Neuronal stem cell (in vitro differentiated cells): ENCODE results near the gene LEO1.

ENCODE experiments used
- DNase-seq: peaks from one replicate; pipeline ENCODE4 v3.0.0-alpha.2; 2013; ENCODE audit warnings: low spot score
- H2AFZ ChIP-seq: one replicate; pipeline ENCODE4 v1.6.1; 2013; ENCODE audit warnings: mild to moderate bottlenecking, low read length, inconsistent platforms
- H2AK5ac ChIP-seq: 2 replicates; pipeline ENCODE4 v1.6.1; 2013; ENCODE audit warnings: low read depth, mild to moderate bottlenecking, inconsistent platforms, low read length, moderate library complexity, mixed read lengths
- H2BK120ac ChIP-seq: 2 replicates; pipeline ENCODE4 v1.6.1; 2013; ENCODE audit warnings: low read depth, mild to moderate bottlenecking, inconsistent platforms, low read length, moderate library complexity, mixed read lengths
- H2BK12ac ChIP-seq: one replicate; pipeline ENCODE4 v1.6.1; 2013; ENCODE audit warnings: low read length, inconsistent platforms
- H2BK15ac ChIP-seq: 2 replicates; pipeline ENCODE4 v1.6.1; 2013; ENCODE audit warnings: mild to moderate bottlenecking, low read length, inconsistent platforms, mixed read lengths
- H2BK5ac ChIP-seq: one replicate; pipeline ENCODE4 v1.6.1; 2013; ENCODE audit warnings: inconsistent platforms, mild to moderate bottlenecking, low read length, moderate library complexity
- H3K14ac ChIP-seq: one replicate; pipeline ENCODE4 v1.6.1; 2013; ENCODE audit warnings: low read length, inconsistent platforms
- H3K18ac ChIP-seq: 2 replicates; pipeline ENCODE4 v1.6.1; 2013; ENCODE audit warnings: low read length, inconsistent platforms
- H3K23ac ChIP-seq: 2 replicates; pipeline ENCODE4 v1.6.1; 2013; ENCODE audit warnings: low read depth, mild to moderate bottlenecking, mixed read lengths, low read length, inconsistent platforms; ENCODE audit not compliant: poor library complexity
- H3K27ac ChIP-seq: replicated peaks from 3 replicates; pipeline ENCODE4 v1.5.1; 2013; ENCODE audit warnings: low read length, inconsistent platforms
- H3K27me3 ChIP-seq, 3 experiments: 2 replicates each; pipeline ENCODE4 v1.6.1; 2013; ENCODE audit warnings: low read length in 3 of 3, mild to moderate bottlenecking in 2 of 3, inconsistent platforms in 1 of 3, low read depth in 1 of 3, mixed read lengths in 1 of 3, moderate library complexity in 1 of 3; ENCODE audit not compliant: control insufficient read depth in 3 of 3, insufficient read depth in 3 of 3
- H3K36me3 ChIP-seq, 2 donors: replicated peaks in 1 of 2; 2 replicates each; pipeline ENCODE4 v1.6.1; 2013; ENCODE audit warnings: low read length in 2 of 2; ENCODE audit not compliant: control insufficient read depth in 2 of 2, insufficient read depth in 2 of 2
- H3K4ac ChIP-seq: 2 replicates; pipeline ENCODE4 v1.6.1; 2013; ENCODE audit warnings: inconsistent platforms, mild to moderate bottlenecking, low read length, moderate library complexity
- H3K4me1 ChIP-seq, 2 donors: 1 replicate in 1 of 2; 2 replicates in 1 of 2; pipeline ENCODE4 v1.6.1; 2013; ENCODE audit warnings: low read length in 2 of 2, low read depth in 1 of 2; ENCODE audit not compliant: control insufficient read depth in 2 of 2, insufficient read depth in 1 of 2
- H3K4me2 ChIP-seq: one replicate; pipeline ENCODE4 v1.6.1; 2013; ENCODE audit warnings: mild to moderate bottlenecking, low read length, inconsistent platforms; ENCODE audit not compliant: insufficient read depth, poor library complexity, severe bottlenecking
- H3K4me3 ChIP-seq, 2 donors: 2 replicates each; pipeline ENCODE4 v1.5.1; 2013; ENCODE audit warnings: low read length in 2 of 2, mild to moderate bottlenecking in 2 of 2, inconsistent platforms in 1 of 2, moderate library complexity in 1 of 2
- H3K79me1 ChIP-seq: one replicate; pipeline ENCODE4 v1.6.1; 2013; ENCODE audit warnings: low read depth, mild to moderate bottlenecking, inconsistent platforms, low read length, moderate library complexity
- H3K9ac ChIP-seq: one replicate; pipeline ENCODE4 v1.6.1; 2013; ENCODE audit warnings: mild to moderate bottlenecking, low read depth, low read length, inconsistent platforms; ENCODE audit not compliant: poor library complexity
- H3K9me3 ChIP-seq, 2 donors: replicated peaks in 1 of 2; 2 replicates each; pipeline versions ENCODE3 to v1.6.1; 2013; ENCODE audit warnings: low read length in 2 of 2, mild to moderate bottlenecking in 2 of 2, inconsistent platforms in 1 of 2, low read depth in 1 of 2, mixed read lengths in 1 of 2, moderate library complexity in 1 of 2; ENCODE audit not compliant: control insufficient read depth in 2 of 2, insufficient read depth in 1 of 2
- H4K8ac ChIP-seq: one replicate; pipeline ENCODE4 v1.6.1; 2013; ENCODE audit warnings: low read depth, mild to moderate bottlenecking, inconsistent platforms, low read length, moderate library complexity
- H4K91ac ChIP-seq: one replicate; pipeline ENCODE4 v1.6.1; 2013; ENCODE audit warnings: low read length, low read depth, mild to moderate bottlenecking, inconsistent platforms; ENCODE audit not compliant: poor library complexity
- WGBS, 2 donors: extraction: QIAGEN DNeasy Blood & Tissue Kit; methylation state at CpG; one replicate each; pipeline ENCODE4 v1.1.7; 2013; ENCODE audit warnings: missing lambda C conversion rate in 2 of 2, mixed read lengths in 1 of 2; ENCODE audit not compliant: insufficient read length in 2 of 2, insufficient replicate concordance in 1 of 2; ENCODE audit errors: extremely low coverage in 2 of 2; 5-methylcytosine and 5-hydroxymethylcytosine counted together

The LEO1 gene

DNA sequence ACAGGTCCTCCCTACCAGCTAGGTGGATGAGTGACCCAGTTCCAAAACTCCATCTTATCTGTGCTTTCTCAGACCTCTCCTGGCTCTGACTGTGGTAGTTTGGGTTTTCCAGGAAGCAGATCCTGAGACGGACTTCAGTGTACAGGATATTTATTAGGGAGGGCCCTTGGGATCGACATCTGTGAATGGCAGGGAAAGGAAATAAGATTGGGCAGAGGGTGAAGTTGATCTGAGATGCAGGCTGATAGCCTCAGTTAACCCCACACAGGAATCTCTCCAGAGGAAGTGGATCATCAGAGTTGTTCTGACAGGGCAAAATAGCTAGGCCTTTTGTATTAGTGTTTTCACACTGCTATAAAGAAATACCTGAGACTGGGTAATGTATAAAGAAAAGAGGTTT, 30.8 kb upstream of the LEO1 start:
- H4K91ac ChIP-seq, result no peak overlapping the region
- H2BK120ac ChIP-seq, result no peak overlapping the region
- no peak overlapping the region for H3K14ac ChIP-seq
- no peak overlapping the region for H3K27ac ChIP-seq
- no peaks in the 10 kb centered on the region for H3K9me3 ChIP-seq
- H3K27me3 ChIP-seq, result no peaks in the 10 kb centered on the region
- no peak overlapping the region for H3K18ac ChIP-seq
- H3K4me2 ChIP-seq, result no peak overlapping the region
- no peak overlapping the region for H2BK12ac ChIP-seq
- no peak overlapping the region for H2BK15ac ChIP-seq
- no peak overlapping the region for H3K23ac ChIP-seq
- no peak overlapping the region for H2BK5ac ChIP-seq
- no peak overlapping the region for H3K9ac ChIP-seq
- peaks cover 0 to 6% of the 10 kb centered on the region in 2 donors for H3K4me1 ChIP-seq
- H3K4me3 ChIP-seq, result no peak overlapping the region
- peaks cover 1% of the 10 kb centered on the region for H3K79me1 ChIP-seq
- no peak for DNase-seq
- no CpG with 5 or more reads among the region's 2 CpGs for WGBS, 2 donors
- no peak overlapping the region for H4K8ac ChIP-seq
- H2AK5ac ChIP-seq, result no peak overlapping the region
- H3K4ac ChIP-seq, result no peak overlapping the region
- H3K36me3 ChIP-seq, result no peaks in the 10 kb centered on the region
- no peak overlapping the region for H2AFZ ChIP-seq

DNA sequence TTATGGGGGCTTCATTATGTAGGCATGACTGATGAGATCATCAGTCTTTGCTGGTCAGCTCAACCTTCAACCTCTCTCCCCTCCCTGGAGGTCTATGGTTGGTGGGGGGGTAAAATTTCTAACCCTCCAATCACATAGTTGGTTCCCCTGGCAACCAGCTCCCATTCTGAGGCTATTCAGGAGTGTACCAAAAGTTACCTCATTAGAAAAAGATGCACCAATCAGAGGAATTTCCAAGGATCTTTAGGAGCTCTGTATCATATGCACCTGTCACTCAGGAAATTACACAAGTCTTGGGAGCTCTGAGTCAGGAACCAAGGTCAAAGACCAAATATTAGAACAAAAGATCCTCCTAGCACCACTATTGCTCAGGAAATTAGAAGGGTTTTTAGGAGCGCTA, 21.4 kb upstream of the LEO1 start:
- Histone ChIP-seq H3K14ac (no peak overlapping the region), H4K8ac (no peak overlapping the region), H2BK120ac (no peak overlapping the region), H3K27me3 (no peaks in the 10 kb centered on the region), H2BK12ac (no peak overlapping the region), H3K9me3 (no peaks in the 10 kb centered on the region), H3K79me1 (no peaks in the 10 kb centered on the region), H2BK5ac (no peak overlapping the region), H2AK5ac (no peak overlapping the region), H3K4ac (no peak overlapping the region), H3K36me3 (no peaks in the 10 kb centered on the region), H3K4me1 (peaks cover 0 to 13% of the 10 kb centered on the region in 2 donors), H3K18ac (no peak overlapping the region), H3K27ac (no peak overlapping the region), H2AFZ (no peak overlapping the region), H3K4me2 (no peak overlapping the region), H3K9ac (no peak overlapping the region), H4K91ac (no peak overlapping the region), H3K23ac (no peak overlapping the region), H3K4me3 (no peak overlapping the region), H2BK15ac (no peak overlapping the region)
- no peak for DNase-seq
- WGBS, 2 donors, result no CpG with 5 or more reads among the region's 1 CpG

DNA sequence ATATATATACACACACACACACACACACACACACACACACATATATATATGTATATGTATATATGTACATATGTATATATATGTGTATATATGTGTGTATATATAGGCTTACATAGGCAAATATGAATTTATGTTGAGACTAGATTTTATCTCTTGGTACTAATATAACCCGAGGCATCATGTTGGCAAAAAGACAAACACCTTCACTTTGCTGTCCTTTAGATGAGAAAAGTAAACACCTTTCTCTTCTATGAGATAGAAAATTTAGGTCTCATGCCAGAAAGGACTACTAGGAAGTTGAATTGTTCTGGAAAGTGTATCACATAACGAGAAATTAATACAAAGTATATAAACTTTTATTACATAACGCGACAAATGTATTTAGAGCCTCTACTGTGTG, 19.6 kb upstream of the LEO1 start:
- Histone ChIP-seq H3K9me3 (no peaks in the 10 kb centered on the region), H3K4me1 (peaks cover 0 to 13% of the 10 kb centered on the region in 2 donors), H2BK15ac (no peak overlapping the region), H2BK5ac (no peak overlapping the region), H4K91ac (no peak overlapping the region), H2BK120ac (no peak overlapping the region), H3K27me3 (no peaks in the 10 kb centered on the region), H4K8ac (no peak overlapping the region), H3K23ac (no peak overlapping the region), H3K4me3 (no peak overlapping the region), H2BK12ac (no peak overlapping the region), H3K4me2 (no peak overlapping the region), H3K4ac (no peak overlapping the region), H3K79me1 (no peaks in the 10 kb centered on the region), H3K27ac (no peak overlapping the region), H3K18ac (no peak overlapping the region), H2AFZ (no peak overlapping the region), H3K9ac (no peak overlapping the region), H3K14ac (no peak overlapping the region), H2AK5ac (no peak overlapping the region), H3K36me3 (no peaks in the 10 kb centered on the region)
- no peak for DNase-seq
- no CpG with 5 or more reads among the region's 4 CpGs for WGBS, 2 donors

DNA sequence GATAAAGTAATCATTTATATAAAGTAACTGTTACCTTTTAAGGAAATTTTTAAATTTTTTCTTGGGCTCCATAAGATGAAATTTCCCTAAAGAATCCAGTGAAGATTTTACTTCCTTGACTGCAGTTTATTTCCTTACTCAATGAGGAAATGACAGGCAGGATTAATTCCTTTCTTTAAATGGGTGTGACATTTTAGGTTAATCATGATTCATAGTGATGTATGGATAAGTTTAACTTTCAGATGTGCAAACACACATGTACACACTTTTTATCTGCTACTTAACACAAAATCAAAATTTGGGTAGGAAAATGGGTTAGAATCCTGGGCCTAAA, 11.2 kb upstream of the LEO1 start:
- H2BK12ac ChIP-seq, result no peak overlapping the region
- no peak overlapping the region for H2BK15ac ChIP-seq
- H3K79me1 ChIP-seq, result no peaks in the 10 kb centered on the region
- no peak overlapping the region for H3K27ac ChIP-seq
- H3K9me3 ChIP-seq, result no peaks in the 10 kb centered on the region
- H3K4me3 ChIP-seq, result no peak overlapping the region
- H3K9ac ChIP-seq, result no peak overlapping the region
- H2AK5ac ChIP-seq, result no peak overlapping the region
- no peak overlapping the region for H3K18ac ChIP-seq
- H4K8ac ChIP-seq, result no peak overlapping the region
- no peaks in the 10 kb centered on the region for H3K4me1 ChIP-seq
- H3K36me3 ChIP-seq, result no peaks in the 10 kb centered on the region
- no peak overlapping the region for H4K91ac ChIP-seq
- H3K14ac ChIP-seq, result no peak overlapping the region
- H2BK120ac ChIP-seq, result no peak overlapping the region
- no peak for DNase-seq
- H2BK5ac ChIP-seq, result no peak overlapping the region
- H3K23ac ChIP-seq, result no peak overlapping the region
- no peak overlapping the region for H3K4ac ChIP-seq
- H2AFZ ChIP-seq, result no peak overlapping the region
- no peak overlapping the region for H3K4me2 ChIP-seq
- H3K27me3 ChIP-seq, result no peaks in the 10 kb centered on the region
